NCI-H2171 (cell line): ENCODE results near the gene MAN1A1.

Source experiments
- DNase-seq: peaks from one replicate; lab custom pipeline; 2025; lab: John Stamatoyannopoulos, UW

The MAN1A1 gene

DNA sequence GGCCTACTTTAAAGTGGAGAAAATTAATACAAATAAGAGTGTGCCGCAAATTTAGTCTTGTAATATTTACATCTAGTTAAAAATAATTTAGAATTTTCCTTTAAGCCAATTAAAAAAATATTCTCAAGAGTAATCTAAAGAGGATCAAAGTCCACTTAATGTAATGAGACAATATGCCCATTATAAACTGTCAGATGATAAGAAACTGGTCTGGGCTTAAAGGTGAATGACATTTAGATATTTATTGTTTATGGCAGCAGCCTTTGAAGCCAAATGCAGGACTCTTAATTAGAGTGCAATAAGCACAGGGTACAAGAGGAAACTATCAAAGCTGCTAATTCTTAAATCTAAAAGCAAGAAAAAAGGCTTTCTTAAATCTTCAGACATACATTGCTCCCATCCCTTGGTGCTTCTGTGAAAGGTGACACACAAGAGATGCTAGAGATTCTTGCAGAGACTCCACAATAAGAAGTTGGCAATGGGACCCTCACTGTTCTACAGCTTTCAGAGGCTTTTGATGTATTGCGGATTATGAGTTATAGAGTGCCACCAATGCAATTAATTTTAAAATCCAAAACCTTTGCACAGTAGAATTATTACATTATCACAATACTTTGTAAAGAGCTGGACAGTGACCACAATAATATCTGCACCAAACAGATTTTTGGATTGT lies 116.1 kb downstream of the MAN1A1 start:
- no peak for DNase-seq

GRCh38 chr6:119231394-119231793 lies 118.2 kb downstream of the MAN1A1 start:
- no peak for DNase-seq

GRCh38 chr6:119230160-119230559 lies 119.4 kb downstream of the MAN1A1 start:
- DNase-seq = no peak

DNA sequence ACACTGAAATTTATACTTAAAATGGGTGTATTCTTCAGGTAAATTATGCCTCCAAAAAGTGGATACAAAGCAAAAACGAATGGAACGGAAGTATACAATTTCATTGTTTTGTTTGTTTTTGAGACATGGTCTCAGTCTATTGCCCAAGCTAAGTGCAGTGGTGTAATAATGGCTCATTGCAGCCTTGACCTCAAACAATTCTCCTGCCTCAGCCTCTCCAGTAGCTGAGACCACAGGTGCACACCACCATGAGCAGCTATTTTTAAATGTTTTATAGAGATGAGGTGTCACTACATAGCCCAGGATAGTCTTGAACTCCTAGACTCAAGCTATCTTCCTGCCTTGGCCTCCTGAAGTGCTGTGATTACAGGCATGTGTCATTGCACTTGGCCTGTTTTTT lies 122.2 kb downstream of the MAN1A1 start:
- no peak for DNase-seq

GRCh38 chr6:119226089-119226488 lies 123.5 kb downstream of the MAN1A1 start:
- DNase-seq = peak; percentile 54

DNA sequence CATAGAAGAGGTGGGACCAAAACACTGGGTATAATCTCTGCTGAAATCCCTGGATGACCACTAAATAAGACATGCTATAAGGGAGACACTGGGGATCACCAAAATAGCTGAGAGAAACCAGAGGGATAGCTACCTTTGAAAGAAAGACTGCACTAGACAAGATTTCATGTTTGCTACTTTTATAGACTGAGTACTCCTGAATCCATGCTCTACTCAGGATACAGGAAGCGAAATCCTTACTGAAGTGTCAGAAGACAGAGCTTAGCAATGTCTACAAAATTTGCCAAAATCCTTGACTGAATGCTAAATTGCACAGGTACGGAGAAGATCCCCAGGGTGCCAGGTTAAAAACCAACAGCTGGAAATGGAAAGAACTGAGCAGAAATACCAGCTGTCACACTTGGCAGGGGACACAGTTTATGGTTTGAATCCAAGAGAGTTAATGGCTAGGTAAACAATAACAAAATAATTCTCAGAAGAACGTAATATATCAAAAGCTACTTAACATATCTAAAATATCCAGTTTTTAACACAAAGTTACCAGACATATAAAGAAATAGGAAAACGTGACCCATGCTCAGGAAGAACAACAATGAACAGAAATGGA lies 125.4 kb downstream of the MAN1A1 start:
- peak; percentile 64 for DNase-seq

DNA sequence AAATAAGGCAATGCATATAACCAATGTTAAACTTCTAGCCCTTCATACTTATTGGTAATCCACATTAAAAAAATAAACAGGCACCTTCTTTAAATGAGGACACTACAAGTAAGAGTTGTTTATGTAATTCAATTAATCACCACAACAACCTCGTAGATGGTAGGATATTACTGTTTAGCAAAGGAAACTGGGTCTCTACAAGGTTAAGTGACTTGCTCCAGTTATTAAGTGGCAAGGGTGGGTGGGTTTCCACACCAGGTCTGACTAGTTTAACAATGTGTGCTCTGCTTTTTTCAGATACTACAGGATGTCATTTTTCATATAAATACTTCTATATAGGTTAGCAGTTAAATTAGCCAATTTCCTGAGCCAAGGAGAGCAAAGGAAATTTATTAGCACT lies 129.1 kb downstream of the MAN1A1 start:
- no peak for DNase-seq

DNA sequence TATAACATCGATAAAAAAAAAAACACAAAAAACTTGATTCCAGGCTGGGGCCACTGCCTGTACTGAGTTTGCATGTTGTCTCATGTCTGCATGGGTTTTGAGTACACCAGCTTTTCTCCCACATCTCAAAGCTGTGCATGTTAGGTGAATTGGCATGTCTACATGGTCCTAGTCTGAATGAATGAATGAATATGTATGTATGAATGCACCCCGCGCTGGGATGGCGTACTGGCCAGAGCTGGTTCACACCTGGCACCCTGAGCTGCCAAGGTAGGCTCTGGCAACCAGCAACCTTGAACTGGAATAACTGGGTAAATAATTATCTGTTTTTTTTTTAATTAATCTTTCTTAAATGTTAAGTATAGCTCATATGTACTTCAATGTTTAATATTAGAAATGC lies 131.0 kb downstream of the MAN1A1 start:
- DNase-seq = no peak

GRCh38 chr6:119215885-119216590 lies 133.5 kb downstream of the MAN1A1 start:
- no peak for DNase-seq

GRCh38 chr6:119215309-119215708 lies 134.3 kb downstream of the MAN1A1 start:
- no peak for DNase-seq

- DNase-seq = no peak
These were observed 139.0 kb downstream of the MAN1A1 start for GRCh38 chr6:119210596-119210995.

- DNase-seq = no peak
These were observed 139.9 kb downstream of the MAN1A1 start for GRCh38 chr6:119209452-119210205.

- no peak for DNase-seq
These were observed 141.4 kb downstream of the MAN1A1 start for GRCh38 chr6:119207971-119208725.

- no peak for DNase-seq
These were observed 142.2 kb downstream of the MAN1A1 start for GRCh38 chr6:119207327-119207726.

- no peak for DNase-seq
These were observed 143.5 kb downstream of the MAN1A1 start for GRCh38 chr6:119205911-119206618.

DNA sequence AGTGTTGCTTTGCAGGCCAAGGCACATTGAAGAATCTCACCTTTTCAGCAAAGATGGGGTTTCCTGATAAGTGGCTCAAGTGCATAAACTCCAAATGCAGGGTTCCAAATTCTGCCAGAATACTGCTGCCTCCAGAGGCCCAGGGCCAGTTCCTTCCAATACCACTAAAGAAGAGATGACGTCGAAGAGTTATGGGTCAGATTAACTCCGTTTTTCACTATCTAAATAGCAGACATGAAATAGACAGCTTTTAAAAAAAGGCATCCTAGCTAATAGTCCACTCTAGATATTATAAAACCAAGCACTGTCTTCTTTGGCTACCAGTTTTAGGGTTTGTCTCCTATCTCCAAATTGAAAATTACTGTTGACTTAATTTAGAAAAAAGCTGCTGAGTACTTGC lies 144.8 kb downstream of the MAN1A1 start:
- no peak for DNase-seq

DNA sequence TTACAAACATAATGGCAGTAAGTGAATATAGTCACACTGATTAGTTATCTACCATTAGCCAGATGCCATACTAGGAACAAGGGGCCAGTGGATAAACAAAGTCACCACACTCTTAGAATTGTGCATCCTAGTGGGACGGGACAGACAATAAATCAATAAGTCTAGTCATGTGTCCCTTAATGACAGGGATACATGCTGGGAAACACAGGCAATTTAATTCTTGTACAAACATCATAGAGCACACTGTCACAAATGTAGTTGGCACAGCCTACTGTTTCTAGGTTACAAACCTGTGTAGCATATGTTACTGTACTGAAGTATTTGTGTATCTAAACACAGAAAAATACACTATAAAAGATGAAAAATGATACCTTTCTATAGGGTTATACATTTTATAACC lies 148.1 kb downstream of the MAN1A1 start:
- DNase-seq = no peak

GRCh38 chr6:119200512-119201175 lies 148.9 kb downstream of the MAN1A1 start:
- DNase-seq = no peak

- DNase-seq = no peak
These were observed 152.3 kb downstream of the MAN1A1 start for GRCh38 chr6:119197271-119197670.

GRCh38 chr6:119196715-119197114 lies 152.8 kb downstream of the MAN1A1 start:
- DNase-seq = no peak

DNA sequence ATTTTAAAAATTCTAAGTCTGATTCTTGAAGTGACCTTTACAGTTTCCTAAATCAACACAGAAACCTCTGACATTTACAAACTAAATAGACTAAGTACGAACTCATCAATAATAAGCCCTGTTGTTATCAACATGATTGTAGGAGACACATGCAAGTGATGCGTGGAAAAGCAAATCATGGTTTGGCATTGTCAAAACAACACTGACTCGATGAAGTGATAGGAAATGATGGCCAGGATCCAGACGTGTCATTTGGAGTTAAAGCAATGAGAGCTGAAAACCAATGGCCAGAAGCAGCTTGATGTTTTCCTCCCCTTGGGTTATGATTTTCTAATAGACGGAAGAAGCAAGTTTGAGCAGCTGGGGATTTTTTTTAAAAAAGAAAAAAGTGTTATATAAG lies 153.7 kb downstream of the MAN1A1 start:
- DNase-seq = no peak
